ENCODE results near the gene FAR2.

DNA sequence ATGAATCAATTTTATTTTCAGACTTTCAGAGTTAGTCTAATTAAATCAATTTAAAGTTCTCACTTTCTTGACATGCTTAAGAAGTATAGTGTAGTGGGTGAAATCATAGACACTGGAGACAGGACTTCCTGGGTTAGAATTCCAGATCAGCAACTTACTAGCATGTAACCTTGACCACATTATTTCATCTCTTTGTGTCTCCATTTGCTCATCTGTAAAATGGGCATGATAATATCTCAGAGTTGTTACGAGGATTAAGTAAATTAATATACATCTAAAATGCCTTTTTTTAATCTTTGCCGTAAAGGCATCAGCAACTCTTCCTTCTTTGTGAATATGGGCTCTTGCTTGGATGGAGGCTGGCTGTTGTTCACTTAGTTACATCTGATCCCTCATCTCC is 233.2 kb downstream of the FAR2 start:
- TF ChIP-seq, protein P1, sequence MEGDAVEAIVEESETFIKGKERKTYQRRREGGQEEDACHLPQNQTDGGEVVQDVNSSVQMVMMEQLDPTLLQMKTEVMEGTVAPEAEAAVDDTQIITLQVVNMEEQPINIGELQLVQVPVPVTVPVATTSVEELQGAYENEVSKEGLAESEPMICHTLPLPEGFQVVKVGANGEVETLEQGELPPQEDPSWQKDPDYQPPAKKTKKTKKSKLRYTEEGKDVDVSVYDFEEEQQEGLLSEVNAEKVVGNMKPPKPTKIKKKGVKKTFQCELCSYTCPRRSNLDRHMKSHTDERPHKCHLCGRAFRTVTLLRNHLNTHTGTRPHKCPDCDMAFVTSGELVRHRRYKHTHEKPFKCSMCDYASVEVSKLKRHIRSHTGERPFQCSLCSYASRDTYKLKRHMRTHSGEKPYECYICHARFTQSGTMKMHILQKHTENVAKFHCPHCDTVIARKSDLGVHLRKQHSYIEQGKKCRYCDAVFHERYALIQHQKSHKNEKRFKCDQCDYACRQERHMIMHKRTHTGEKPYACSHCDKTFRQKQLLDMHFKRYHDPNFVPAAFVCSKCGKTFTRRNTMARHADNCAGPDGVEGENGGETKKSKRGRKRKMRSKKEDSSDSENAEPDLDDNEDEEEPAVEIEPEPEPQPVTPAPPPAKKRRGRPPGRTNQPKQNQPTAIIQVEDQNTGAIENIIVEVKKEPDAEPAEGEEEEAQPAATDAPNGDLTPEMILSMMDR (conservative IDR thresholded peaks at IDR 0.05; ENCODE audit: low read depth, low read length) = no peak
- TF ChIP-seq EZH2 (IDR thresholded peaks at IDR 0.05; ENCODE audit: borderline replicate concordance, low read depth, low read length, poor library complexity, severe bottlenecking) = no peak
